Liver (tissue), 9 donors: Measurements from ENCODE around the gene MED16. TPM values are rescaled to one million over a fixed set of nuclear protein-coding genes. Genes with fewer than 3 reads are reported as not detected.

ENCODE experiments used
- DNase-seq: peaks from one replicate; pipeline ENCODE4 v3.0.0-alpha.2; 2017; ENCODE audit warnings: low spot score
- H3K27ac ChIP-seq, 2 donors: one replicate each; pipeline ENCODE4 v1.7.0; 2013; ENCODE audit warnings: inconsistent platforms in 2 of 2, low read length in 2 of 2, control low read depth in 1 of 2, low read depth in 1 of 2, mild to moderate bottlenecking in 1 of 2
- H3K27me3 ChIP-seq, 4 donors: one replicate each; pipeline versions ENCODE4 v1.6.1 to v1.7.0; 2013; ENCODE audit warnings: low read length in 3 of 4, inconsistent platforms in 1 of 4, mild to moderate bottlenecking in 1 of 4, moderate library complexity in 1 of 4; ENCODE audit not compliant: control insufficient read depth in 4 of 4, insufficient read depth in 4 of 4
- H3K36me3 ChIP-seq, 4 donors: one replicate each; pipeline versions ENCODE4 v1.6.1 to v1.7.0; 2013; ENCODE audit warnings: low read length in 3 of 4, mild to moderate bottlenecking in 3 of 4, low read depth in 1 of 4, moderate library complexity in 1 of 4; ENCODE audit not compliant: control insufficient read depth in 4 of 4, insufficient read depth in 3 of 4
- H3K4me1 ChIP-seq, 4 donors: one replicate each; pipeline versions ENCODE4 v1.6.1 to v1.7.0; 2013; ENCODE audit warnings: low read length in 3 of 4, mild to moderate bottlenecking in 3 of 4, moderate library complexity in 1 of 4; ENCODE audit not compliant: control insufficient read depth in 4 of 4, insufficient read depth in 4 of 4
- H3K4me3 ChIP-seq, 3 donors: one replicate each; pipeline versions ENCODE4 v1.6.1 to v1.7.0; 2013; ENCODE audit warnings: low read length in 3 of 3, control low read depth in 1 of 3, low read depth in 1 of 3, mild to moderate bottlenecking in 1 of 3
- H3K9ac ChIP-seq, 2 donors: one replicate each; pipeline ENCODE4 v1.7.0; 2013; ENCODE audit warnings: low read length in 2 of 2, mild to moderate bottlenecking in 2 of 2, moderate library complexity in 2 of 2, control low read depth in 1 of 2, low read depth in 1 of 2
- H3K9me3 ChIP-seq, 4 donors: one replicate each; pipeline versions ENCODE4 v1.6.1 to v1.7.0; 2013; ENCODE audit warnings: low read length in 3 of 4; ENCODE audit not compliant: control insufficient read depth in 4 of 4
- ATF3 ChIP-seq: IDR thresholded peaks from 2 replicates; pipeline ENCODE4 v1.6.1; 2016; ENCODE audit warnings: antibody characterized with exemption
- CTCF ChIP-seq: fragments of 150-350 bp; IDR thresholded peaks from 2 replicates; pipeline ENCODE4 v1.5.1; 2017; ENCODE audit warnings: improper control_type of control experiment, low read depth, low read length; ENCODE audit not compliant: missing input control
- EGR1 ChIP-seq, 2 donors: IDR thresholded peaks; 2 replicates each; pipeline ENCODE4 v1.6.1; 2016 to 2018; ENCODE audit warnings: antibody characterized with exemption in 2 of 2, low read depth in 2 of 2
- FOXA1 ChIP-seq: IDR thresholded peaks from 2 replicates; pipeline ENCODE4 v1.6.1; 2016; ENCODE audit warnings: antibody characterized with exemption
- FOXA2 ChIP-seq: IDR thresholded peaks from 2 replicates; pipeline ENCODE4 v1.6.1; 2016; ENCODE audit warnings: antibody characterized with exemption
- GABPA ChIP-seq, 2 donors: IDR thresholded peaks in 1 of 2; conservative IDR thresholded peaks in 1 of 2; 2 replicates each; pipeline ENCODE4 v1.6.1; 2016; ENCODE audit warnings: antibody characterized with exemption in 2 of 2, mild to moderate bottlenecking in 1 of 2, moderate library complexity in 1 of 2
- HNF4A ChIP-seq, 2 donors: conservative IDR thresholded peaks; 2 replicates each; pipeline ENCODE4 v1.6.1; 2016; ENCODE audit warnings: antibody characterized with exemption in 2 of 2, mild to moderate bottlenecking in 2 of 2
- HNF4G ChIP-seq: IDR thresholded peaks from 2 replicates; pipeline ENCODE4 v1.6.1; 2016; ENCODE audit warnings: antibody characterized with exemption
- JUND ChIP-seq, 2 donors: IDR thresholded peaks; 2 replicates each; pipeline ENCODE4 v1.6.1; 2016; ENCODE audit warnings: antibody characterized with exemption in 2 of 2
- MAX ChIP-seq: IDR thresholded peaks from 2 replicates; pipeline ENCODE4 v1.6.1; 2016; ENCODE audit warnings: antibody characterized with exemption
- NR2F2 ChIP-seq: IDR thresholded peaks from 2 replicates; pipeline ENCODE4 v1.6.1; 2016; ENCODE audit warnings: antibody characterized with exemption
- RAD21 ChIP-seq, 2 donors: IDR thresholded peaks; 2 replicates each; pipeline ENCODE4 v1.6.1; 2016; ENCODE audit warnings: antibody characterized with exemption in 2 of 2, mild to moderate bottlenecking in 2 of 2
- REST ChIP-seq: IDR thresholded peaks from 2 replicates; pipeline ENCODE4 v1.6.1; 2016; ENCODE audit warnings: antibody characterized with exemption, mild to moderate bottlenecking
- RXRA ChIP-seq, 2 donors: IDR thresholded peaks; 2 replicates each; pipeline ENCODE4 v1.6.1; 2017 to 2018; ENCODE audit warnings: antibody characterized with exemption in 2 of 2, mild to moderate bottlenecking in 1 of 2
- SP1 ChIP-seq: IDR thresholded peaks from 2 replicates; pipeline ENCODE4 v1.6.1; 2018; ENCODE audit warnings: antibody characterized with exemption, mild to moderate bottlenecking
- TAF1 ChIP-seq: conservative IDR thresholded peaks from 2 replicates; pipeline ENCODE4 v1.6.1; 2016; ENCODE audit warnings: antibody characterized with exemption, mild to moderate bottlenecking
- YY1 ChIP-seq: IDR thresholded peaks from 2 replicates; pipeline ENCODE4 v1.6.1; 2016; ENCODE audit warnings: antibody characterized with exemption, mild to moderate bottlenecking
- ZBTB33 ChIP-seq: IDR thresholded peaks from 2 replicates; pipeline ENCODE4 v1.6.1; 2016; ENCODE audit warnings: antibody characterized with exemption
- WGBS: extraction: QIAGEN DNeasy Blood & Tissue Kit; methylation state at CpG from one replicate; pipeline ENCODE4 v1.1.7; 2013; 5-methylcytosine and 5-hydroxymethylcytosine counted together
- polyA plus RNA-seq, 2 donors: library from polyadenylated mRNA; stranded (reverse) in 1 of 2; unstranded in 1 of 2; fragments of 200-250 nt in 1 of 2; fragments of >200 nt in 1 of 2; fragmentation: Nextera tagmentation in 1 of 2; extraction: Ambion mirVana in 1 of 2; gene quantifications; one replicate each; pipeline versions ENCODE4 v1.2.1 to v1.2.3, GENCODE V29; 2013 to 2015
- total RNA-seq, 2 donors: library from RNA; depleted of rRNA; stranded (reverse); fragments of >200 nt; gene quantifications; one replicate each; pipeline ENCODE4 v1.2.3, GENCODE V29; 2014
- donor health status: healthy.
- donor health status: healthy.
- donor health status: healthy.
- donor health status: healthy.
- donor health status: healthy.

Gene MED16
- total and polyA plus RNA-seq, 4 donors: 30.6 to 50.5 (median 41.0) TPM

- Histone ChIP-seq H3K4me1 (peaks cover 23 to 51% (median 32%) of the 10 kb centered on the region in 4 donors), H3K27me3 (no peaks in the 10 kb centered on the region), H3K4me3 (no peak overlapping the region), H3K9me3 (no peaks in the 10 kb centered on the region), H3K27ac (no peak overlapping the region), H3K9ac (no peak overlapping the region), H3K36me3 (no peaks in the 10 kb centered on the region)
- TF ChIP-seq MAX: no peak
- TF ChIP-seq TAF1: no peak
- no peak for TF ChIP-seq GABPA (IDR thresholded peaks at IDR 0.05 in 1 of 2, conservative IDR thresholded peaks at IDR 0.05 in 1 of 2)
- no peak for TF ChIP-seq HNF4A (conservative IDR thresholded peaks at IDR 0.05)
- TF ChIP-seq CTCF: no peak
- no peak for TF ChIP-seq RXRA (IDR thresholded peaks at IDR 0.05)
- TF ChIP-seq JUND (IDR thresholded peaks at IDR 0.05): no peak
- no peak for TF ChIP-seq FOXA1
- no peak for TF ChIP-seq HNF4G
- TF ChIP-seq YY1: no peak
- no peak for TF ChIP-seq RAD21 (IDR thresholded peaks at IDR 0.05)
- TF ChIP-seq ATF3: no peak
- no peak for TF ChIP-seq SP1
- TF ChIP-seq ZBTB33: no peak
- no peak for TF ChIP-seq EGR1 (IDR thresholded peaks at IDR 0.05; ENCODE audit: low read depth in 2 of 2)
- TF ChIP-seq NR2F2: no peak
- no peak for TF ChIP-seq FOXA2
- no peak for TF ChIP-seq REST
- no peak for DNase-seq
- WGBS: 93% methylated on average over 32 of the region's 32 CpGs
Observed at GRCh38 chr19:931860-932647, 39.1 kb upstream of the MED16 start.
